HG03139 (cell line): ENCODE results near the gene DZIP3.
"Not testable (repeated sequence)": the region's sequence is repeated elsewhere in the genome, so short reads cannot be mapped to it uniquely, and the experiment has no call there.

Experiments
- ATAC-seq: cut with Tn5 transposase; IDR thresholded peaks from one replicate; pipeline ENCODE4 v1.9.1; 2021; ENCODE audit not compliant: unreplicated experiment

Gene DZIP3

GRCh38 chr3:108672701-108673100 is 83.2 kb downstream of the DZIP3 start:
- no peak for ATAC-seq

- ATAC-seq: no peak
Observed at GRCh38 chr3:108673988-108674661, 84.6 kb downstream of the DZIP3 start.

- ATAC-seq: no peak
Observed at GRCh38 chr3:108677811-108678210, 88.3 kb downstream of the DZIP3 start.

- not testable (repeated sequence) for ATAC-seq
Observed at GRCh38 chr3:108692286-108692685, 102.8 kb downstream of the DZIP3 start.

GRCh38 chr3:108698461-108698860 is 108.9 kb downstream of the DZIP3 start:
- no peak for ATAC-seq

GRCh38 chr3:108705045-108705444 is 115.5 kb downstream of the DZIP3 start:
- ATAC-seq: no peak

GRCh38 chr3:108713009-108713516 is 123.5 kb downstream of the DZIP3 start:
- ATAC-seq: no peak

- ATAC-seq: no peak
Observed at GRCh38 chr3:108713816-108714215, 124.3 kb downstream of the DZIP3 start.

- no peak for ATAC-seq
Observed at GRCh38 chr3:108718454-108718853, 128.9 kb downstream of the DZIP3 start.

- ATAC-seq: no peak
Observed at GRCh38 chr3:108719178-108719806, 129.8 kb downstream of the DZIP3 start.

- ATAC-seq: no peak
Observed at GRCh38 chr3:108722724-108723123, 133.2 kb downstream of the DZIP3 start.

GRCh38 chr3:108724101-108724500 is 134.6 kb downstream of the DZIP3 start:
- no peak for ATAC-seq

GRCh38 chr3:108728105-108728504 is 138.6 kb downstream of the DZIP3 start:
- no peak for ATAC-seq

GRCh38 chr3:108728934-108729333 is 139.4 kb downstream of the DZIP3 start:
- no peak for ATAC-seq

- no peak for ATAC-seq
Observed at GRCh38 chr3:108736821-108737220, 147.3 kb downstream of the DZIP3 start.

- ATAC-seq: no peak
Observed at GRCh38 chr3:108742929-108743328, 153.4 kb downstream of the DZIP3 start.
